OCI-LY7 (cell line): ENCODE data around the gene C19orf85. TPM values are rescaled to one million over a fixed set of nuclear protein-coding genes. Genes with fewer than 3 reads are reported as not detected.
A peak's percentile ranks its signal among the peaks of the same experiment; 100 is the strongest.

Source experiments
- BruUV-seq: library from RNA; stranded (reverse); fragments of 400-500 nt; replicated peaks from 2 replicates; lab custom pipeline; 2021; lab: Mats Ljungman, UMichigan
- CTCF ChIA-PET: fragments of 300-600 bp; sonication (Branson Sonifier 250); formaldehyde crosslinking; loops from one replicate; lab custom pipeline; 2022; ENCODE audit warnings: antibody characterized with exemption; ENCODE audit not compliant: unreplicated experiment; lab: Charles Lee
- POLR2A ChIA-PET: fragments of 300-600 bp; sonication (Branson Sonifier 250); formaldehyde crosslinking; loops from one replicate; lab custom pipeline; 2022; ENCODE audit warnings: antibody characterized with exemption; lab: Charles Lee
- DNase-seq: peaks from one replicate; pipeline ENCODE4 v3.0.0-alpha.2; 2015; ENCODE audit warnings: low spot score
- H2AFZ ChIP-seq: fragments of 200-600 bp; sonication (generic), shearing (Covaris generic); 2 replicates; pipeline ENCODE4 v1.6.1; 2014; ENCODE audit warnings: mild to moderate bottlenecking, antibody characterized with exemption, low read length, moderate library complexity
- H3K27ac ChIP-seq: fragments of 200-600 bp; sonication (generic); 2 replicates; pipeline ENCODE4 v1.5.1; 2014; ENCODE audit warnings: mixed run types, low read depth, mild to moderate bottlenecking, moderate library complexity, low read length, inconsistent platforms; ENCODE audit not compliant: poor library complexity, severe bottlenecking
- H3K36me3 ChIP-seq: fragments of 200-600 bp; sonication (generic); 2 replicates; pipeline ENCODE4 v1.6.1; 2014; ENCODE audit warnings: mild to moderate bottlenecking, antibody characterized with exemption, low read length, moderate library complexity, mixed read lengths; ENCODE audit not compliant: insufficient read depth
- H3K4me1 ChIP-seq: fragments of 200-600 bp; sonication (generic); 2 replicates; pipeline ENCODE4 v1.5.1; 2014; ENCODE audit warnings: mild to moderate bottlenecking, low read length; ENCODE audit not compliant: insufficient read depth, poor library complexity, severe bottlenecking
- H3K4me2 ChIP-seq: fragments of 200-600 bp; sonication (generic); 2 replicates; pipeline ENCODE4 v1.6.1; 2014; ENCODE audit warnings: mild to moderate bottlenecking, low read length
- H3K4me3 ChIP-seq: fragments of 200-600 bp; sonication (generic); 2 replicates; pipeline ENCODE4 v1.5.1; 2014; ENCODE audit warnings: mild to moderate bottlenecking, low read depth, low read length; ENCODE audit not compliant: poor library complexity, severe bottlenecking
- H3K79me2 ChIP-seq: fragments of 200-600 bp; sonication (generic); 2 replicates; pipeline ENCODE4 v1.6.1; 2016; ENCODE audit warnings: low read depth, mild to moderate bottlenecking, low read length, moderate library complexity, mixed read lengths; ENCODE audit not compliant: insufficient read depth
- H3K9me2 ChIP-seq: fragments of 200-600 bp; sonication (generic); 2 replicates; pipeline ENCODE4 v1.6.1; 2016; ENCODE audit warnings: mild to moderate bottlenecking, low read length, mixed read lengths; ENCODE audit not compliant: insufficient read depth
- H3K9me3 ChIP-seq: fragments of 200-600 bp; sonication (generic); 2 replicates; pipeline ENCODE4 v1.6.1; 2014; ENCODE audit warnings: mild to moderate bottlenecking, mixed run types, low read length, mixed read lengths
- H4K20me1 ChIP-seq: fragments of 200-600 bp; sonication (generic); 2 replicates; pipeline ENCODE4 v1.6.1; 2014; ENCODE audit warnings: mild to moderate bottlenecking, antibody characterized with exemption, low read length, moderate library complexity, mixed read lengths; ENCODE audit not compliant: insufficient read depth
- EZH2phosphoT487 ChIP-seq: fragments of 200-600 bp; sonication (generic); IDR thresholded peaks from 2 replicates; pipeline ENCODE4 v1.6.1; 2018; ENCODE audit warnings: low read depth, borderline replicate concordance, mild to moderate bottlenecking, mixed run types, antibody characterized with exemption, low read length, moderate library complexity, mixed read lengths
- intact Hi-C: fragments of 100-400 bp; cut with micrococcal nuclease; formaldehyde crosslinking; loops from one replicate; pipeline ENCODE4 v1.10.0; 2022; ENCODE audit not compliant: unreplicated experiment
- total RNA-seq, 2 experiments: library from RNA; depleted of rRNA in 1 of 2; stranded (reverse); fragments of >200 nt in 1 of 2; shearing (Covaris generic) in 1 of 2; gene quantifications; 2 replicates each; pipeline ENCODE4 v1.2.3, GENCODE V29; 2014 to 2022
- TF ChIP-seq, protein P1 (sequence below): fragments of 200-600 bp; sonication (generic); conservative IDR thresholded peaks from 2 replicates; pipeline ENCODE4 v1.5.1; 2014; ENCODE audit warnings: mild to moderate bottlenecking, antibody characterized with exemption, low read length, moderate library complexity, mixed read lengths

Gene C19orf85
- total RNA-seq, 2 experiments from 2014 or later: not detected

DNA sequence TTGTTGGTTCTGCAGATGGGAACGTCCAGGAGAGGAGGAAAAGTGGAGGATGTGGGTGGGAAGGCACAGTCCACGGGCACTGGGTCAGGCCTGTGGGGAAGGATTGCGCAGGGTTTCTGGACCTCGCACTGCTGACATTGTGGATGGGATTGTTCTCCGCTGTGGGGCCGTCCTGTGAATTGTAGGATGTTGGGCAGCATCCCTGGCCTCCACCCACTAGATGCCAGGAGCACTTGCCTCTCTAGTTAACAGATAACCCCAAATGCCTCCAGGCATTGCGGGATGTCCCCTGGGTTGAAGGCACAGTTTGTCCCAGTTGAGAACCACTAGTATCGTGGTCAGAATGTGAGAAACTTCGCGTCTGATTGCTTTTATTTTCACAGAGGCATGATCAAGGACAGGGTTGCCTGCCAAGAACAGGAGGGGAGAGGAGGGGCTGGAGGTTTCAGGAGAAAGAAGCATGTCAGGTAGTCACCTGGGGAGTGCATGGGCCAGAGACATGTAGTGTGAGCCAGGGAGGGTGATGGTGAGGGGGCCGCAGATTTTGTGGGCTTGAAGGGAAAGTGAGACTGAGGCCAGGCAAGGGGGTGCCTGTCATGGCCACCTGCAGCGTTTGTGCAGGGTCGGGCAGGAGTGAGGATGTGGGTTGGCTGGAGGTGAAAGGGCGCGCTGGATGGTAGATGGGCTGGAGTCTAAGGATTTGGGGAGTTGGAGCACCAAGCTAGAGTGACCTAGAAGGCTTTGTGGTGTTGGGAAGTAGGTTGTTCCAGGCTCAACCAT, 15.1 kb upstream of the C19orf85 start:
- TF ChIP-seq EZH2phosphoT487: no peak
- Histone ChIP-seq H3K9me3 (no peaks in the 10 kb centered on the region), H3K4me2 (no peak overlapping the region), H4K20me1 (no peaks in the 10 kb centered on the region), H3K27ac (no peak overlapping the region), H3K79me2 (peaks cover 13% of the 10 kb centered on the region; the same call in 1 of the 2 replicates), H3K9me2 (no peaks in the 10 kb centered on the region), H2AFZ (no peak overlapping the region), H3K36me3 (no peaks in the 10 kb centered on the region; the same call in 1 of the 2 replicates), H3K4me1 (peaks cover 31% of the 10 kb centered on the region), H3K4me3 (no peak overlapping the region)
- intact Hi-C loops: no loop called here
- DNase-seq: no peak
- no TSS peak for BruUV-seq
- CTCF ChIA-PET: no interaction called here
- POLR2A ChIA-PET: interaction anchor here (0.6 kb wide), 1 partner anchor 359 kb away, joined by 3 read pairs; no protein-coding TSS in a partner anchor

DNA sequence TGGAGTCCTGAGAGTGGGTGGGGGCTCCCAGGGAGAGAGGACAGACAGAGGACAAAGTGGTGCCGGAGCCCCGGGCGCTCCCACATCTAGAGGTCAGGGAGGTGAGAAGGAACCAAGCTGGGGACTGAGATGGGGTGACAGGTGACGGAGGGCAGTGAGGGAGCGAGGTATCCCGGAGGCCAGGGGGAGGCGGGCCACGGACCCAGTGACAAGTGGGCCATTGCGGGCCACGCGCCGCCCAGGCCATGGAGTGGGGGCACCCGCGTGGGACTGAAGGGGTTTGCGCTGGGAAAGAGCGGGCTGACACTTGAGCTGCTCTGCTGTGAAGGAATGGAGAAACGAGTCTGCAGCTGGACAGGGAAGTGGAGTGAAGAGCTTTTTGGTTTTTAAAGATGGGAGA, 14.5 kb upstream of the C19orf85 start:
- POLR2A ChIA-PET: no interaction called here
- H4K20me1 ChIP-seq: no peaks in the 10 kb centered on the region
- peaks cover 13% of the 10 kb centered on the region; the same call in 1 of the 2 replicates for H3K79me2 ChIP-seq
- no peak overlapping the region for H3K4me2 ChIP-seq
- CTCF ChIA-PET: interaction anchor here (0.6 kb wide), 1 partner anchor 74 kb away, joined by 3 read pairs; no protein-coding TSS in a partner anchor
- no peak overlapping the region for H3K4me3 ChIP-seq
- TF ChIP-seq EZH2phosphoT487: no peak
- TF ChIP-seq, protein P1, sequence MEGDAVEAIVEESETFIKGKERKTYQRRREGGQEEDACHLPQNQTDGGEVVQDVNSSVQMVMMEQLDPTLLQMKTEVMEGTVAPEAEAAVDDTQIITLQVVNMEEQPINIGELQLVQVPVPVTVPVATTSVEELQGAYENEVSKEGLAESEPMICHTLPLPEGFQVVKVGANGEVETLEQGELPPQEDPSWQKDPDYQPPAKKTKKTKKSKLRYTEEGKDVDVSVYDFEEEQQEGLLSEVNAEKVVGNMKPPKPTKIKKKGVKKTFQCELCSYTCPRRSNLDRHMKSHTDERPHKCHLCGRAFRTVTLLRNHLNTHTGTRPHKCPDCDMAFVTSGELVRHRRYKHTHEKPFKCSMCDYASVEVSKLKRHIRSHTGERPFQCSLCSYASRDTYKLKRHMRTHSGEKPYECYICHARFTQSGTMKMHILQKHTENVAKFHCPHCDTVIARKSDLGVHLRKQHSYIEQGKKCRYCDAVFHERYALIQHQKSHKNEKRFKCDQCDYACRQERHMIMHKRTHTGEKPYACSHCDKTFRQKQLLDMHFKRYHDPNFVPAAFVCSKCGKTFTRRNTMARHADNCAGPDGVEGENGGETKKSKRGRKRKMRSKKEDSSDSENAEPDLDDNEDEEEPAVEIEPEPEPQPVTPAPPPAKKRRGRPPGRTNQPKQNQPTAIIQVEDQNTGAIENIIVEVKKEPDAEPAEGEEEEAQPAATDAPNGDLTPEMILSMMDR: no peak
- H3K4me1 ChIP-seq: peaks cover 25% of the 10 kb centered on the region
- no peaks in the 10 kb centered on the region; the same call in 1 of the 2 replicates for H3K36me3 ChIP-seq
- intact Hi-C loops: no loop called here
- BruUV-seq: no TSS peak
- no peaks in the 10 kb centered on the region for H3K9me2 ChIP-seq
- H2AFZ ChIP-seq: no peak overlapping the region
- no peak overlapping the region for H3K27ac ChIP-seq
- no peaks in the 10 kb centered on the region for H3K9me3 ChIP-seq
- no peak for DNase-seq

DNA sequence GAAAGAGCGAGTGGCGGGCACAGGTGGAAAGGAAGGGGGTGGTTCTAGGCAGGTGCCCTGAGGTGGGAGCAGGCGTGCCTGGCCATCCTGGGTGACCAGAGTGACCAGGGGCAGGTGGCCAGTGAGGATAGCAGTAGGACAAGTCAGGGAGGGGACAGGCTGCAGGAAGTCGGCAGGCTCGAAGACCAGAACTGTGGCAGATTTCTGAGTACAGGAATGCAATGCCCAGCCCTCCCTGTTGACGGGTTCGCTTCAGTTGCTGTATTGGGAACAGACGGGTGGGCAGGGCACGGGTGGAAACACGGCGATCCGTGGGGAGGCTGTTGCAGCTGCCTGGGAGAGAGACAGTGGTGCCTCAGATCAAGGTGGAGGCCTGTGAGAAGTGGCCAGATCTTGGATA, 13.8 kb upstream of the C19orf85 start:
- POLR2A ChIA-PET: interaction anchor here (0.5 kb wide), 1 partner anchor 29 kb away, joined by 3 read pairs; no protein-coding TSS in a partner anchor

More for the DNA sequence above, 13.8 kb upstream of the C19orf85 start:
- Histone ChIP-seq H2AFZ (no peak overlapping the region), H3K9me3 (no peaks in the 10 kb centered on the region), H3K4me1 (peaks cover 25% of the 10 kb centered on the region), H3K79me2 (peaks cover 13% of the 10 kb centered on the region; the same call in 1 of the 2 replicates), H3K9me2 (no peaks in the 10 kb centered on the region), H3K4me3 (no peak overlapping the region), H4K20me1 (no peaks in the 10 kb centered on the region), H3K4me2 (peak overlapping the region; percentile 68), H3K27ac (no peak overlapping the region), H3K36me3 (no peaks in the 10 kb centered on the region; the same call in 1 of the 2 replicates)
- DNase-seq: no peak
- BruUV-seq: no TSS peak
- TF ChIP-seq, protein P1: no peak
- CTCF ChIA-PET: no interaction called here
- intact Hi-C loops: no loop called here
